Adipose tissue (tissue), 3 donors: ENCODE measurements around the gene OTOS. TPM values are rescaled to one million over a fixed set of nuclear protein-coding genes. Genes with fewer than 3 reads are reported as not detected.

Source experiments
- H3K27ac ChIP-seq: one replicate; pipeline ENCODE4 v1.5.1; 2013; ENCODE audit warnings: low read depth, low read length
- WGBS, 3 donors: extraction: QIAGEN DNeasy Blood & Tissue Kit; methylation state at CpG; one replicate each; pipeline ENCODE4 v1.1.7; 2013; 5-methylcytosine and 5-hydroxymethylcytosine counted together
- polyA plus RNA-seq, 3 donors: library from polyadenylated mRNA; stranded (reverse); fragments of 200-250 nt; gene quantifications; one replicate each; pipeline ENCODE4 v1.2.3, GENCODE V29; 2013
- donor health status: healthy with polysubstance abuse.
- donor health status: Bipolar disorder and iron deficiency.
- donor health status: healthy.

The OTOS gene
- polyA plus RNA-seq, 3 donors: 0.58 TPM; not detected in 2

DNA sequence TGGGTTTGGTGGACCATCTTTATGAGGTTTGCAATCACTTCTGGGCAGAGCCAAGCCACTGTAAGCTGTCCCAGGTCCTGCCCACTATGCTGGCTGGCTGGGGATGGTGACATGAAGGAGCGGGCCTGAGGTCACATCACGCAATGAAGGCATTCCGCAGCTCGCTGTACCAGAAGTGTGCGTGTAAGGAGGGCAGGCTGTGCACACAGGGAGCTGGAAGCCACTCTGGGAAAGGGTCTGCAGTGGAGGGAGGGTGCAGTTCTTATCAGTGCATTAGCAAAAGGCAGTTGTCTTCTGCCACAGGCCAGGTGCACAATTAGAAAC is 16.7 kb upstream of the OTOS start:
- 81 to 87% (median 86%) methylated on average over 5 of the region's 5 CpGs for WGBS, 3 donors
- H3K27ac ChIP-seq: no peak overlapping the region

DNA sequence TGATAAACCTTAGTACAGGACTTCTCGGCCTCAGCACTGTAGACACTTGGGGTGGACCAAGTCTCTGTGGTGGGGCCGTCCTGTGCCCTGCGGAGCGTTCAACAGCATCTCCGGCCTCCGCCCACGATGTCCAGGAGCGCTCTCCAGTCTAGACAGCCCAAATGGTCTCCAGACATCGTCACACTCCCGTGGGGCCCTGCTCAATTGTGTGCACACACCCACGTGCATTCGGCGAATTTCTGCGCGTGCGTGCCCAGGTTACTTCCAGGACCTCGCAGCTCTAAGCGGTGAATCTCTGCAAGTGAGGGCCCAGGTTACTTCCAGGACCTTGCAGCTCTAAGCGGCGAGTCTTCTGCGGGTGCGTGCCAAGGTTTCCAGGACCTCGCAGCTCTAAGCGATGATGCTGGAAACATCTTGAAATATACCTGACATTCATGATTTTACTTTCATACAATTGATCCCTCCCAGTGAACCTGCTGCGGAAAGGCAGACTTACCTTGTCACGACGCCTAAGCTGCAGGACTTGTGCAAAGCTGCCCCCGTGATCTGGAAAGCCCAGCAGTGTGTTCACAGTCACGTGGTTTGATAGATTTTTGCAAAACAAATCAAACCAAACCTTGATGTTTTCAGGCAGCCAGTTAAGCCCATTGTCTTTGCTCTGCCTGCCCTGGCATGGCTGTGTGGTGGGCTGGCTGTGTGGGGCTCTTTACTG is 16.1 kb upstream of the OTOS start:
- H3K27ac ChIP-seq: no peak overlapping the region
- 75 to 80% (median 76%) methylated on average over 29 of the region's 29 CpGs for WGBS, 3 donors

DNA sequence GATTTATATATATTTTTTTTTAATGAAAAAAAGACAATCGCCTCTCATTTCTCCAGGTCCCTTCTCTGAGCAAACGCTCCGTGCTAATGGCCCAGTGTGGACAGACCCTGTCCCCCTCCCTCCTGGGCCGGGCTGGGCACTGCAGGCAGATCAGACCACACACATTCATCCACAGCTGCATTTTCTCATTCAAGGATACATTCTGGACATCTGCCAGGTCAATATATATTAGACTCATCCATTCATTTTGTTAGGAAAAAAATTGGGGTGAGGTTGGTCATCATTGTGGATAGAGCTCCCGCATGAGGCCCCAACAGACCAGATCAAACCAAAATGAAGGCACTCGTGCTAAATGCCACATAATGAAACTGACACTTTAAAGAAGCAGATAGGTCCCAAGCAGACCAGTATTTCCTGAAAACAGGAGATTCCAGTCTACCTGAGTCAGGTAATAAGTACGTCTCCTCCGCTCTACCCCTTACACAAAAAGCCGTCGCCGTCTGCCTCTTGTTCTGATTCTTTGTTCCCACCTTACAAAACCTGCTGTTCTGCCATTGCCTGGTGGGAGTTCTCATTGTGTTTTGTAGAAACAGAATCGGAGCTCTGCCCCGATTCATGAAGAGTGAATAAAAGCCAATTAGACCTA is 15.4 kb upstream of the OTOS start:
- 68 to 80% (median 79%) methylated on average over 13 of the region's 13 CpGs for WGBS, 3 donors

DNA sequence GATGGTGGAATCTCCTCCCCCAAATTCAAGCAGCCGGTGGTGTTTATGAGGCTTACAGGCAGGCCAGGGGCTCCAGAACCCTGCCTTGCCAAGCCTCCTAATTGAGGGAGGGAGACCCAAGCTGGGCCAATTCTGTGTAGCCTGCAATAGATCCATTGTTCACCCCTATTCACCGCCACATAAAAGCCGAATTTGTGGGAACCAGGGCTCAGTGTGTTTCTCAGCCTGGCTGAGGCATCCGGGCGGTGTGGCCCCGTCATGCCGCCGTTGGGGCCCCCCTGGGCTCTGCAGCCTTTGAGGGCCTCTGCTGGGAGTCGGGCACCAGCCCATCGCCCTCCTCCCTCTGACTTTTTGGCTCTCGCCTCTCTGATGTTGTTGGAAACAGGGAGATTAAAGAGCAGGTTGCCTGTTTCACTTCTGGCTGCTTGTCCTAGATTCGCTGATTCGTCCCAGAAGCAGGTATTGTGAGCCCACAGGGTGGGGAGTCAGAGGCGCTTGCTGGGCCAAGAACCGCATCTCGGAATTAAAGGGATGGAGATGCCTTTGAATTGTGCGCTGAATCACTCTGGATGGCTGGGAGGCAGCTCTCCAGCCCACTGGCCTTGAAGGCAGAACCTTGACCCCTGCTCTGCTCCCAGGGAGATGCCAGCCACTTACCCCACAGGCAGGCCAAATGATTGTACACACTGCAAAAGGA is 14.7 kb upstream of the OTOS start:
- no peak overlapping the region for H3K27ac ChIP-seq
- 65 to 73% (median 65%) methylated on average over 17 of the region's 17 CpGs for WGBS, 3 donors

More for the DNA sequence above, 15.4 kb upstream of the OTOS start:
- no peak overlapping the region for H3K27ac ChIP-seq

DNA sequence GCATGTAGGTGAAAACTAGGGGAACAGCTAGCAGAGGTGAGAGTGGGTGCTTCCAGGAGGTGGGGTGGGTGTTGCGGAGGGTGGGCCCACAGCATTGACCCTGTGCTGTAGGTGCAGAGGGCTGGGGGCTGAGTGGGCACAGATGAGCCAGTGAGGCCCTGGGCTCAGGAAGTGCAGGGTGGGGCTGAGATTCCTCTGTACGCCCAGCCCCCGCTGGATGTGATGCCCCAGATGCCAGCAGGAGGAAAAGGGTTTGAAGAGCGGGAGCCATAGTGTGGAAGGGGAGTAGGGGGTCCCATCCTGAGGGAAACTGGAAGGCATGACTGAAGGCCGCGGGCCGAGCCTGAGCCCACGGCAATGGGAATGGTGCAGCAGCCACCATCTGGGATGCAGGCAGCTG is 14.1 kb upstream of the OTOS start:
- 77 to 92% (median 87%) methylated on average over 8 of the region's 8 CpGs for WGBS, 3 donors
- no peak overlapping the region for H3K27ac ChIP-seq

DNA sequence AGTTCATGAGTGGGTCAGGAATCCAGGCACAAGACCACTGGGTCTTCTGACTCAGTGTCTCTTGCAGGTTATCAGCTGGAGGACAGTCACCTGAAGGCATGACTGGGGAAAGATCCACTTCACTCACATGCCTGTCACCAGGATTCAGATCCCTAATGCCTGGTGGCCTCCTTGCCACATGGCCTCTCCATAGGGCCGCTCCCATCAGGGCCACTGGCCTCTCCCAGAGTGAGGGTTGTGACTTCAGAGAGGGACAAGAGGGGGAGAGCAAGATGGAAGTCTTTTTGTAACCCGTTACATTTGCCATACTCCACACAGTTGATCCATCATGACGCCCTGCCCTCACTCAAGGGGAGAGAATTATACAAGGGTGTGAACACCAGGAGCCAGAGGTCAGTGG is 13.0 kb upstream of the OTOS start:
- no peak overlapping the region for H3K27ac ChIP-seq
- 75 to 83% (median 77%) methylated on average over 3 of the region's 3 CpGs for whole genome bisulfite sequencing, 3 donors

DNA sequence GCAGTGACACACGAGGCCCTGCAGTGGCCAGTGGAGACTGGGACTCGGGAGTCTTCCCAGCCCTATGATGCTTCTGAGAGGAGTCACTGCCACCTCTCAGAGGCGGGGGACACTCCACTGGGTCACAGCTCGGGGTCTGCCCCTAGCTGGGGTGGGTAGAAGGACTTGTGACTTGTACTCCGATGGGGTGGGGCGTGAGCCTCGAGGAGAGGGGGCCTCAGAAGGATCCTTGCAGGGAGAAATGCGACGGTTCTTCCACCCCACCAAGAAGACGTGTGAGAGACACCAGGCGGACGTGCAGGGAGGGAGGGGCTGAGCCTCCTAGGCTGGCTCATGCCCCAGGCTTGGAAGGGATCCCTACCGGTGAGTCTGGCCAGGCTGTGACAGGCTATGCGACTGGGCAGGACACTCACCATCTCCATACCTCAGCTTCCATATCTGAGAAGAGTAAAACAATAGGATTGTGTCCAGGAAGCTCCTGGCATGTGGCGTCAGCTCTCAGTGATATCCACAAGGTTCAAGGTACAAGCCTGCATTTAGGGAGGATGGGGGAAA is 11.1 kb upstream of the OTOS start:
- 54 to 64% (median 57%) methylated on average over 15 of the region's 15 CpGs for WGBS, 3 donors
- H3K27ac ChIP-seq: no peak overlapping the region

DNA sequence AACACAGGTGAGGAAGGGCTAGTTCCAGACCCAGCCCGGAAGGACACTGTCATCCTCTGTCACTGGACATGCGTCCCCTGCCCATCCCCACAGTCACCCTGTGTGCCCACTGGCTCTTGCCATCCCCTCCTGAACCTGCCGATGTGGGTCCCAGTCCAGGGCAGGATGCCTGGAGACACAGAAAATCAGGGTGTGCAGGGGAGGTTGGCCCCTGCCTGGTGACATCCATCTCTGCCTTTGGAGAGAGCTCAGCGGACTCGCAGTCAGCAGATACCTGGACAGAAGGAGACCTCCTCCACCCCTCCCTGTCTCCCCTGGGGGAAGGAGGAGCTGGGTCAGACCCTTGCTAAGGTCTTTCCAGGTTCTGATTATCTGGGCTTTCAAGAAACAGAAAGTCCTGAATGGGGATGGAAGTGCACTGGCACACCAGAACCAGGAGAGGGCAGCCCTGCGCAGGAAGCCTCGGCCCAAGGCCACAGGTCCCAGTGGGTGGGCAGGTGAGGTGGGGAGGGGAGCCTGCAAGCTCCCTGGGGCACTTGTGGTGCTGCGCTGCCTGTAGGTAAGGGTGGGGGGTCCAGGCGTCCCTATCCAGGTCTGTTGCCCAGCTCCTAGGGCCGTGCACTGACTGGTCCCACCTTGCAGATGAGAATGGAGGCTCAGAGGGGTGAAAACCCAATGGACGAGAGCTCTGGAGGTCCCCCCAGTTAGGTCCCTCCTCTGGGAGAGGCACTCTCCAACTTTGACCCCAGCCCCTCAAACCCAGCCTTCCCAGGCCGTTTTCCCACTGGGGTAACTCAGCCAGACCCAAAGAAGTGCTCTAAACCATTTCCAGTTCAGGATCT is 9.7 kb upstream of the OTOS start:
- 21 to 38% (median 33%) methylated on average over 12 of the region's 12 CpGs for WGBS, 3 donors
- no peak overlapping the region for H3K27ac ChIP-seq

DNA sequence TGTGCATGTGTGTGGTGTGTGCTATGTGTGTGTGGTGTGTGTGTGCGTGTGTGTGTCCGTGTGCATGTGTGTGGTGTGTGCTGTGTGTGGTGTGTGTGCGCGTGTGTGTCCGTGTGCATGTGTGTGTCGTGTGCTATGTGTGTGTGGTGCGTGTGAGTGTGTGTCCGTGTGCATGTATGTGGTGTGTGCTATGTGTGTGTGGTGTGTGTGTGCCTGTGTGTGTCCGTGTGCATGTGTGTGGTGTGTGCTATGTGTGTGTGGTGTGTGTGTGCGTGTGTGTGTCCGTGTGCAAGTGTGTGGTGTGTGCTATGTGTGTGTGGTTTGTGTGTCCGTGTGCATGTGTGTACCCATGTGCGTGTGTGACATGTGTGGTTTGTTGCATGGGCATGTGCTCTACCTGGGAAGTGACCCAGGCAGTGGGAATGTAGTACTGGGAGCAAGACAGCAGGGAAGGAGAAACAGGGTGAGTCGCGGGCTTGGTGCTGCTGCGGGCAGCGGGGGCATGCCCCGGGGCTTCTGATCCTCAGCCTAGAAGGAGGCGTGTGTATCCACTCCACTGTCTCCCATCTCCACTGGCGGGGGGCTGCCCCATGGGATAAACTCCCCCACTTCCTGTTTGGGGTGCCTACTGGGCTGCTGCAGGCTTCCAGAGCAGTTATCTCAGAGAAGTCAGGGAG is 7.6 kb upstream of the OTOS start:
- WGBS, 3 donors: 77 to 87% (median 85%) methylated on average over 18 to 20 of the region's 20 CpGs
- H3K27ac ChIP-seq: no peak overlapping the region

DNA sequence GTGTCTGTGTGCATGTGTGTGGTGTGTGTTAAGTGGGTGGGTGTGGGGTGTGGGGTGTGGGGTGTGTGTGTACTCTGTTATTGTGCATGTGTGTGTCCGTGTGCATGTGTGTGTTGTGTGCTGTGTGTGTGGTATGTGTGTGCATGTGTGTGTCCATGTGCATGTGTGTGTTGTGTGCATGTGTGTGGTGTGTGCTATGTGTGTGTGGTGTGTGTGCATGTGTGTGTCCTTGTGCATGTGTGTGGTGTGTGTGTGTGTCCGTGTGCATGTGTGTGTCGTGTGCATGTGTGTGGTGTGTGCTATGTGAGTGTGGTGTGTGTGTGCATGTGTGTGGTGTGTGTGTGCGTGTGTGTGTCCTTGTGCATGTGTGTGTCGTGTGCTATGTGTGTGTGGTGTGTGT is 6.9 kb upstream of the OTOS start:
- H3K27ac ChIP-seq: no peak overlapping the region
- WGBS, 3 donors: 66 to 90% (median 90%) methylated on average over 5 of the region's 5 CpGs

DNA sequence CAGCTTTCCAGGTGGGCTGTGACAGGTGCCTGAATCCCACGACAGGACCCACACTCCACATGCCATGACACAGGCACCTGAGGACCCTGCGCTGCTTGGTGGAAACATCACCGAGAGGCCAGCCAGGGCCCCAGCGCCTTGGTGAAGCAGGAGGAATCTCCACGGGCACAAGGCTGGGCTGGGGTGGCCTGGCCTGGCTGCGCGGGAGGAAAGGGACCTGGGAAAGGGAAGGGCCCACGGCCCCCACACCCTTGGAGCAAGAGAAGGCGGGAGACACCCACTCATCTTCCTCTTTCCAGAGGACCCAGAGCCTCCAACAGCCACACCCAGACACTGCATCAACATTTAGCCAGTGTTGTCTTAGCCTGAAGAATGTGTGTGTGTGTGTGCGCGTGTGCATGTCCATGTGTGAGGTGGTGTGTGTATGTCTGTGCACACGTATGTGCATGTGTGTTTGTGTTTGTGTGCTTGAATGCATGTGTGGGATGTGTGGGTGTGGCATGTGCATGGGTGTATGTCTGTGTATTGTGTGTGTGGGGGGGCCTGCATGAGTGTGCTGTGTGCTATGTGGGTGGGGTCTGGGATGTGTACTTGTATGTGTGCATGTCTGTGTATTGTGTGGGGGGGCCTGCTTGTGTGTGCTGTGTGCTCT is 6.3 kb upstream of the OTOS start:
- WGBS, 3 donors: 59 to 68% (median 66%) methylated on average over 12 of the region's 12 CpGs
- no peak overlapping the region for H3K27ac ChIP-seq

DNA sequence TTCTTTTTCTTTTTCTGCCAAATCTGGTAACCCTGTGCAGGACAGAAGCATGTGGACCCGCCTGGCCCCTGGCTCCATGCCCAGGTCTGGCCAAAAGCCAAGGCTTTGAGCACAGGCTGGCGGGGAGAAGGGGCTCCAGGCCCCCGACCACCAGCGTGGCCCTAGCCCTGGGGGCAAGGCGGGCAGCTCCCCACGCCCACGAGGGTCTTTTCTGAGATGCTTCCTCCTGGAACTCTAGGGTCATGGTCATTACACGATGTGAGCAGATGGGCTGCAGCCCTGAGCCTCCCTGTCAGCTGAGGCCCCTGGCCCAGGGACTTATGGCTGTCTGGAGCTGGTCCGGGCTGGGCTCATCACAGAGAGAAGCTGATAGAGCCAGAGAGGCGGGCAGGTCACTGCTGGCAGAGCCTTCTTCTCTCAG is 5.7 kb upstream of the OTOS start:
- WGBS, 3 donors: 25 to 48% (median 45%) methylated on average over 10 of the region's 10 CpGs
- no peak overlapping the region for H3K27ac ChIP-seq

DNA sequence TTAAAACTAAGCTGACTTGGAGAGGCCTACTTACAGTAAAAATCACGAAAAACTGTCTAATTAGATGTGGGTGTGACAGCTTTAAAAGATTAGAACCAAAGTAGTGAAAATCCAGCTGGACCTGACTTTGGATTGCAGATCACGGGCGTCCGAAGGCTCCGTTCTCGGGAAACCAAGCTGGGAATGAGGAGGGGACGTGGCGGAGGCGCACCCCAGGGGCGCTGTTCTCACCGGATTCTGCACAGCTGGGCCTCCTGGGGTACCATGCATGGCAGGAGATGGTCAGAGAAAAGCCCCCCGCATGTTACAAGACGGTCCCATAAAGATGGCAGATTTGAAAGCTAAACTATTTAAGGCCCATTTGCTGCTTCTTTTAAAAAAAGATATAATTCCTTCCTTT is 5.0 kb upstream of the OTOS start:
- H3K27ac ChIP-seq: no peak overlapping the region
- 40 to 84% (median 76%) methylated on average over 13 of the region's 13 CpGs for WGBS, 3 donors

DNA sequence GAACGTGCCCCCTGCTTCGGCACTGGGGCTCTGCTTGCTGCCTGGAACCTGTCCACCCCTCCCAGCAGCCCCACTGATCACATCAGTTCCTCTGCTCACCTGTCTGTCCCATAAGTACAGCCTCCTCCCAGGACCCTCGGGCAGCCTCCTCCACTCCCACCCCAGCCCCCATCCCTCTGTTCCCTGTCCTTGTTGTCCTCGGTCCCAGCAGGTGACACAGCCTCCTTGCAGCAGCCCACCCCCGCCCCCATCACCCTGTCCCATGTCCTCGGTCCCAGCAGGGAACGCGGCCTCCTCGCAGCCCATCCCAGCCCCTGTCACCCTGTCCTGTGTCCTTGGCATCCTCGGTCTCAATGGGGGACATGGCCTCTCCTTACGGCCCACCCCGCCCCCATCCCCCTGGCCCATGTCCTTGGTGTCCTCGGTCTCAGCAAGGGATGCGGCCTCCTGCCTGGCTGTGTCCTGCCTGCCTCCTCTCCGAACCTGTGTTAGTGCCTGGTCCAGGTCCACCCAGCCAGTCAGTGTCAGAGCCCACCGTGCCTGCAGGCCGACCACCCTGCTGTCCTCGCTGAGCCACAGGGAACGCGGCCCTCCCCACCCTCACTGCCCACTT is 4.3 kb upstream of the OTOS start:
- WGBS, 3 donors: 72 to 84% (median 83%) methylated on average over 20 of the region's 20 CpGs
- H3K27ac ChIP-seq: no peak overlapping the region

DNA sequence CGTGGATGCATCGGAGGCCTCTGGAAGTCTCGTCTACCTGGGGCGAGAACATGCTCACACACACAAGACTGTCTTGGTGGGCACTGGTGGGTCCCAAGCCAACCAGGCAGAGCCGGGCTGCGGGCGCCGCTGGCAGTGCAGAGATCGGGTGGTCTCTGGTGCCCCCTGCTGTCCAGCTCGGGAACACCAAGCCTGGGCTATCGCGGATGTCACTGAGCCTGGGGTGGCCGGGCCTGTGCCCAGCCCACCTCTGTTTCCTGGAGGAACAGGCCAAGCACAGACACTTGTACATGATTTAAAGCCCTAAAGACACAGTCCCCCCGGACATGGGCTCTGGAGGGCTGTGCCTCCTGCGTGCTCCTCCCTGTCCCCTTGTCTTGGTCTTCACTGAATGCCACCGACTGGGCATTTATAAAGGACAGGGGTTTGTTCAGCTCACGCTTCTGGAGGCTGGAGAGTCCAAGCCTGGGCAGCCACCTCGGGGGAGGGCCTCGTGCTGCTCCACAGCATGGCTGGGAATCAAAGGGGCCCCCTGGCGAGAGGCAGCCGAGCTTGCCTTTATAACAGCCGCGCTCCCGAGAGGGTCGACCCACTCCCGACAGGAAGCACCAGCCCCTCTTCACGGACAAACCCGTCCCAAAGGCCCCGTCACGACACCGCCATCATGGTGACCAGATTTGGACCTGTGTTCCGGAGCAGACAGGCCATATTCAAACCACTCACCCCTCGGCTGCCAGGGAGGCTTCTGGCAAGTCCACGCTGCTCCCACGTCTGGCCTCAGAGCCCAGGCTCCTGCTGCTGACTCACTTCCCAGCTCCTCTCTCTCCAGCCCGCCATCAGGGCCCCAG is 3.6 kb upstream of the OTOS start:
- WGBS, 3 donors: 33 to 35% (median 34%) methylated on average over 36 of the region's 36 CpGs

DNA sequence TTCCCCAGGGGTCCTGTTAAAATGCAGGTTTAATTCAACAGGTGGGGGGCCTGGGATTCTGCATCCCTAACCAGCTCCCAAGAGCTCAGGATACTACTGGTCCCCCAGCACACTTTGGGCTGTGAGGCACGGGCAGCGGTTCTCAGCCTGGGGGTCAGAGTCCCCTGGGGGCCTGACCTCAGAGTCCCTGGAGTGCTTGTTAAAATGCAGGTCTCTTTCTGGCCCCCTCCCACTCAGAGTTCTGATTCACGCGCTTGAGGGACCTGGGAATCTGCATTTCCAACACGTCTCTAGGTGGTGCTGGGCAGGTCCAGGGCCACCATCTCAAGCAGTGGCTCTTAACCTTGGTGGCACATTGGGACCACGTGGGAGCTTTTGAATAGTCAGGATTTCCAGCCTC is 2.8 kb upstream of the OTOS start:
- H3K27ac ChIP-seq: no peak overlapping the region
- 67 to 71% (median 68%) methylated on average over 6 of the region's 6 CpGs for WGBS, 3 donors

More for the DNA sequence above, 3.6 kb upstream of the OTOS start:
- H3K27ac ChIP-seq: no peak overlapping the region
